Activated CD4-positive, alpha-beta T cell treated with anti-CD3 and anti-CD28 coated beads for 36 hours (primary cell): ENCODE results near the gene TGFB3. TPM values are rescaled to one million over a fixed set of nuclear protein-coding genes. Genes with fewer than 3 reads are reported as not detected.

Source experiments
- ATAC-seq: fragments of 200-7000 bp; cut with Tn5 transposase; one replicate; pipeline ENCODE4 v1.10.0; 2021; ENCODE audit warnings: mild to moderate bottlenecking, moderate library complexity
- CTCF ChIA-PET: fragments of 350-600 bp; sonication (Branson Sonifier 250); formaldehyde crosslinking; loops from one replicate; lab custom pipeline; 2021; ENCODE audit warnings: antibody characterized with exemption; lab: Charles Lee
- POLR2A ChIA-PET: fragments of 350-600 bp; sonication (Branson Sonifier 250); formaldehyde crosslinking; loops from one replicate; lab custom pipeline; 2021; ENCODE audit warnings: antibody characterized with exemption, inconsistent platforms; lab: Charles Lee
- DNase-seq: peaks from one replicate; pipeline ENCODE4 v3.0.0-alpha.2; 2020
- H3K27ac Mint-ChIP-seq: one replicate; pipeline ENCODE4 v1.8.0; 2021; ENCODE audit warnings: mixed read lengths
- H3K27me3 Mint-ChIP-seq: one replicate; pipeline ENCODE4 v1.8.0; 2021; ENCODE audit warnings: mixed read lengths
- H3K36me3 Mint-ChIP-seq: one replicate; pipeline ENCODE4 v1.8.0; 2021; ENCODE audit warnings: low read depth, mixed read lengths
- H3K4me1 Mint-ChIP-seq: one replicate; pipeline ENCODE4 v1.8.0; 2021; ENCODE audit warnings: mixed read lengths
- H3K4me3 Mint-ChIP-seq: one replicate; pipeline ENCODE4 v1.8.0; 2021; ENCODE audit warnings: mild to moderate bottlenecking, moderate library complexity, mixed read lengths
- H3K9me3 Mint-ChIP-seq: one replicate; pipeline ENCODE4 v1.8.0; 2021; ENCODE audit warnings: low read depth, mixed read lengths
- intact Hi-C, 2 experiments: fragments of 100-400 bp; cut with DNase I in 1 of 2; cut with micrococcal nuclease in 1 of 2; formaldehyde crosslinking; loops; one replicate each; pipeline versions ENCODE4 v1.14.2 to v1.15.1; 2022 to 2024; cut with DNase I, micrococcal nuclease
- total RNA-seq, 2 experiments: library from RNA; stranded (reverse); gene quantifications; one replicate each; pipeline ENCODE4 v1.2.3, GENCODE V29; 2021

TGFB3 gene
- total RNA-seq, 2 experiments from 2014 or later = 4.1 to 4.4 TPM

DNA sequence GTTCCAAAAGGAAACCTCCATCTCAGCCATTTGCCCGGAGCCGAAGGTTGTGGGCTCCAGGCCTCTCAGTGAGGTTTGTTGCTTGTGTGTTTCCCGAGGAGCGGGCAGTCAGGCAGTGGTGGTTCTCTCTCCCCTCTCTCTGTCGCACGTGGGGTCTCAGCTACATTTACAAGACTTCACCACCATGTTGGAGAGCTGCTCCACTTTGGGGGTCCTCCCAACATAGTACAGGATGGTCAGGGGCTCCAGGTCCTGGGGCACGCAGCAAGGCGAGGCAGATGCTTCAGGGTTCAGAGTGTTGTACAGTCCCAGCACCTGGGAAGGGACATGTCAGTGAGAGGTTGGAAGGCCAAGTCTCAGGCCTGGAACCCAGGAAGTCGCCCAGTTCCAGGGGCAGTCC, 22.8 kb downstream of the TGFB3 start:
- ATAC-seq (no peak), DNase-seq (no peak)
- Mint-ChIP-seq H3K4me1 (no peaks in the 10 kb centered on the region), H3K27me3 (no peaks in the 10 kb centered on the region), H3K36me3 (no peaks in the 10 kb centered on the region), H3K9me3 (no peaks in the 10 kb centered on the region), H3K27ac (no peak overlapping the region), H3K4me3 (no peak overlapping the region)
- CTCF ChIA-PET = no interaction called here
- intact Hi-C loops = no loop called here
- POLR2A ChIA-PET = no interaction called here

DNA sequence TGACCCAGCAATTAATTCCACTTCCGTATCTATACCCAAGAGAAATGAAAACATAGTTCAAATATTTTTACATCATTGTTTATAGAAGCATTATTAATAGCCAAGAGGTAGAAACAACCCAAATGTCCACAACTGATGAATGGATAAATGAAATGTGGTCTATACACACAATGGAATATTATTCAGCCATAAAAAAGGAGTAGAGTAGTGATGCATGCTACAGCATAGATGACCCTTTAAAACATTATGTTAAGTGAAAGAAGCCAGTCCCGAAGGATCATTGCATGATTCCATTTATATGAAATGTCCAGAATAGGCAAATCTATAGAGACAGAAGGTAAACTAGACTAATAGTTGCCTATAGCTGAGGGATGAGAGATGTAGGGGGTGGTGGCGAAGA, 29.3 kb downstream of the TGFB3 start:
- no peak for ATAC-seq
- Mint-ChIP-seq H3K4me1 (no peaks in the 10 kb centered on the region), H3K27ac (no peak overlapping the region), H3K9me3 (peaks cover 8% of the 10 kb centered on the region), H3K36me3 (peaks cover 6% of the 10 kb centered on the region), H3K27me3 (no peaks in the 10 kb centered on the region), H3K4me3 (no peak overlapping the region)
- no peak for DNase-seq
- intact Hi-C loops = no loop called here
- POLR2A ChIA-PET = no interaction called here
- CTCF ChIA-PET = no interaction called here

DNA sequence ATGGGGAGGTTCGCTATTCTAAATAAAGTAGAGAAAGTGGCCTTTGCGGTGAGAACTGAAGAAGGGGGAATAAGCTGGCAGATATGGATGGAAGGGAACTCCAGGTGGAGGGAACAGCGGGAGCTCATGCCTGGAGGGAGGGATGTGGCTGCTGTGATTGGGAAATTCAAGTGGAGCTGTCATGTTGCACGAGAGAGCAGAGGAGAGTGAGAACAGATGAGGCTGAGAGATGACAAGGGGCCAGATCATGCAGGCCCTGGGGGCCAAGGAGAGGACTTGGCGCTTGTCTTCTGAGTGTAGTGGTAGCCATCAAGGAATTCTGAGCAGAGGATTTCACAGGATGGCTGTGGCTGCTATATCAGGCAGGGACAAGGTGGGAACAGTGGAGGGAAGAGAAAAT, 35.0 kb downstream of the TGFB3 start:
- no peaks in the 10 kb centered on the region for H3K27me3 Mint-ChIP-seq
- ChIA-PET POLR2A (no interaction called here), CTCF (interaction anchor here (1.6 kb wide), 1 partner anchor 10 kb away, joined by 6 read pairs; no protein-coding TSS in a partner anchor)
- no peaks in the 10 kb centered on the region for H3K4me1 Mint-ChIP-seq
- no peak overlapping the region for H3K4me3 Mint-ChIP-seq
- peaks cover 1% of the 10 kb centered on the region for H3K36me3 Mint-ChIP-seq
- ATAC-seq = no peak
- intact Hi-C loops = no loop called here
- DNase-seq = no peak
- H3K9me3 Mint-ChIP-seq = peaks cover 1% of the 10 kb centered on the region
- H3K27ac Mint-ChIP-seq = no peak overlapping the region

DNA sequence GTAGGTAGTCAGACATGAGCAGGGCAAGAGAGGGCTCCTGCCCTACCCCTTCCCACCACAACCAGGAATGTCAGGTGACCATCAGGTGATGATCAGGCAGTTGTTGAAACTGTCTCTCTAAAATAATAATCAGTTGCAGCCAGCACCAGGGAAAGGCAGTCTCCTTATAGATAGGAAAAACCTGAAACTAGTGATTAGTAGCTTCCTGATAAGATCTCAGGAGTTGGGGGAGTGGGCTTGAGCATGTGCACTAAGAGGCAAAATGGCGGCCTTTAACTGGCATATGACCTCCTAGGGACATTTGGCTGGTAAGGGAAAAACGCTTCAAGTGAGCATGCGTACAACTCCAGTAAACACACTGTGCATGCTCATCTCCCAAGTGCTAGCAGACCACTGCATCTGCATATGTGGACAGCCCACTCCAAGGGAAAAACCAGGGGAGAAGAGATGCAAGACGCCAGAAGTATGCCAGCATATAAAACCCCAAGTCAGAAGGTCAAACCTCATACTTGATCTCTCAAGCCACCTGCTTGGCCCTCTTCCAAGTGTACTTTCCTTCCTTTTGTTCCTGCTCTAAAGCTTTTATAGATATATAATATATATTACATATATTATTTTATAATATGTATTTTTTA, 37.1 kb downstream of the TGFB3 start:
- Mint-ChIP-seq H3K27me3 (no peaks in the 10 kb centered on the region), H3K4me1 (no peaks in the 10 kb centered on the region), H3K9me3 (no peaks in the 10 kb centered on the region), H3K27ac (no peak overlapping the region), H3K36me3 (peaks cover 2% of the 10 kb centered on the region), H3K4me3 (no peak overlapping the region)
- ATAC-seq = no peak
- intact Hi-C loops = no loop called here
- no peak for DNase-seq
- ChIA-PET CTCF (interaction anchor here (1.1 kb wide), 1 partner anchor 24 kb away, joined by 3 read pairs; no protein-coding TSS in a partner anchor), POLR2A (no interaction called here)

DNA sequence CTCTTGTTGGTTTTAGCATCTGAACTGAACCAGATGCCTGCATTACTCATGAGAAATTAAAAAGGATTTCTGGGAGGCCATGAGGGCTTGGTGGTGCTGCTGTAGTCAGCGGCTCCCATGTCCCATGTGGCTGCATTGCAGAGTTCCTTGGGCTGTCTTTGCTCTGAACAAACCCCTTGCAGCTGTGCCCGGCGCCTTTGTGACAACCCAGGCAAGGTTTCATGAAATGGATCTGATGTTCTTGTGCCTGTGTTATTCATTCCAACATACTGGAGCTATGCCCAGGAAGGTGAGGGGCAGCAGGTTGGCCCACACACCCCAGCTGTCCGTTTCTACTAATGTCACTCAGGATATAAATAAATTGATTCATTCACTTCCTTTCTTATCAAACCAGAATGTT, 40.8 kb downstream of the TGFB3 start:
- DNase-seq (no peak), ATAC-seq (no peak)
- POLR2A ChIA-PET = no interaction called here
- CTCF ChIA-PET = interaction anchor here (1.0 to 1.6 kb wide), 3 partner anchors 10 to 411 kb away, joined by 3 to 5 read pairs (median 3); no protein-coding TSS in a partner anchor
- H3K4me1 Mint-ChIP-seq = no peaks in the 10 kb centered on the region
- H3K9me3 Mint-ChIP-seq = no peaks in the 10 kb centered on the region
- intact Hi-C loops = no loop called here
- no peak overlapping the region for H3K4me3 Mint-ChIP-seq
- H3K27ac Mint-ChIP-seq = no peak overlapping the region
- H3K27me3 Mint-ChIP-seq = no peaks in the 10 kb centered on the region
- peaks cover 2% of the 10 kb centered on the region for H3K36me3 Mint-ChIP-seq

DNA sequence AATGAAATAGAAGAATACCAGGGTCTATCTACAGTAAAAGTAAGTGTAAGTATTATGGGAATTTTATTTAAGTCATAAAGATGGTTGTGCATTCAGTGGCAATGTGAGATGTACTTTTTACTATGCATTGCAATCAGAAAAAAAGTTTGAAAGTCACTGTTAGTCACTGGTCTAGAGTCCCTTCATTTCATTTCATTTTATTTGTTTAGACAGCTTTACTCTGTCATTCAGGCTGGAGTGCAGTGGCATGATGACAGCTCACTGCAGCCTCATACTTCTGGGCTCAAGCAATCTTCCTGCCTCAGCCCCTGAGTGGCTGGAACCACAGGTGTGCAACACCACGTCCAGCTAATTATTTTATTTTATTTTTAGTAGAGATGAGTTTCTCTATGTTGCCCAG, 42.6 kb downstream of the TGFB3 start:
- Mint-ChIP-seq H3K9me3 (no peaks in the 10 kb centered on the region), H3K27ac (no peak overlapping the region), H3K4me3 (no peak overlapping the region), H3K36me3 (peaks cover 2% of the 10 kb centered on the region), H3K4me1 (peaks cover 2% of the 10 kb centered on the region), H3K27me3 (no peaks in the 10 kb centered on the region)
- ChIA-PET CTCF (interaction anchor here (0.6 to 1.6 kb wide), 2 partner anchors 33 to 108 kb away, joined by 3 to 5 read pairs; no protein-coding TSS in a partner anchor), POLR2A (no interaction called here)
- intact Hi-C loops = no loop called here
- no peak for ATAC-seq
- no peak for DNase-seq

DNA sequence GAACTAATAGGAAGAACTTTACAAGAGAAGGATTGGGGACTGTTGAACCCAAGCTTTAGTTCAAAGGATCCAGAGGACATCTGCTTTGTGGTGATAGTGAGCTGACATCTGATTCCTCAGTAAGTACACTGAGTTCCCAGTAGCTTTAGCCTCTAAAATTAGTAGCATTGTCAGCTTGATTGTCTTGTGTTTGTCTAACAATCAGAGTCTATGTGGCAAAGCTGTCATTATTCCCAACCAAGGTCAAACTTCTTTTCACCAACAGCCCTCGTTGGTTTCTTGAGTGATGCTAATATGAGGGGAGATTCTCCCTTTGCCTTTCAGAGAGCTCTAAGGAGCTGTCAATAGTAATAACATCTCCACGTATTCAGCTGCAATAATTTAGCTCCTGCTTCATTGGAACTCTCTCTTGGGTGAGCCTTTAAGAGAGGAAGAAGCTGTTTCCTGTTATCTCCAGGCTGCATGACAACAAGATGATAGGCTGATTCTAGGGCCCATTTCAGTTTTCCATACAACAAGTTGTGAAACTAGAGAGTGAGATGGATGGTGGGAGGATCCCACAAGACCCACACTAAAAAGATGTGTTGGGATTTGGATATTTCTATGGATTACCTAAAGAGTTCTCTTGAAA, 46.7 kb downstream of the TGFB3 start:
- intact Hi-C loops = no loop called here
- Mint-ChIP-seq H3K27me3 (no peaks in the 10 kb centered on the region), H3K9me3 (no peaks in the 10 kb centered on the region), H3K27ac (no peak overlapping the region), H3K4me3 (no peak overlapping the region), H3K4me1 (peaks cover 2% of the 10 kb centered on the region), H3K36me3 (no peaks in the 10 kb centered on the region)
- ChIA-PET CTCF (interaction anchor here (0.5 to 2.2 kb wide), 2 partner anchors 29 to 257 kb away, joined by 4 to 9 read pairs; no protein-coding TSS in a partner anchor), POLR2A (no interaction called here)
- ATAC-seq = no peak
- no peak for DNase-seq

DNA sequence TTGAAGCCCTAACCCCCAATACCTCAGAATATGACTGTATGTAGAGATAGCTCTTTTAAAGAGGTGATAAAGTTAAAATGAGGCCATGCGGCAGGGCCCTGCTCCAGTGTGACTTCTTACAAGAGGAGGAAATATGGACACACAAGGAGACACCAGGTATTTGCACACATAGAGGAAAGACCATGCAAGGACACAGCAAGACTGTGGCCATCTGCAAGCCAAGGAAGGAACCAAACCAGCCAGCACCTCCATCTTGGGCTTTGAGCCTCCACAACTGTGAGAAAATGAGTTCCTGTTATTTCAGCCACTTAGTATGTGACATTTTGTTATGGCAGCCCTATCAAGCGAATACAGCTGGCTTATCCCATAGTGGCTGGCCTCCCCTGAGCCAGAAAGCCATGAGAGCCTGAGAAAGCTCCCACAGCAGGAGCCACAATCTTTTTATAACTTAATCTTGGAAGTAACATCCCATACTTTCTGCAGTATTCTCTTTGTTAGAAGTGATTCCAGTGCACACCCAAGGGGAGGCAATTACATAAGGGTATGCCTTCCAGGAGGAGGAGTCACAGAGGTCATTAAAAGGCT, 48.0 kb downstream of the TGFB3 start:
- Mint-ChIP-seq H3K4me3 (no peak overlapping the region), H3K27ac (no peak overlapping the region), H3K9me3 (no peaks in the 10 kb centered on the region), H3K36me3 (no peaks in the 10 kb centered on the region), H3K4me1 (peaks cover 2% of the 10 kb centered on the region), H3K27me3 (no peaks in the 10 kb centered on the region)
- no peak for DNase-seq
- CTCF ChIA-PET = interaction anchor here (0.6 to 2.2 kb wide), 3 partner anchors 27 to 1474 kb away, joined by 3 to 9 read pairs (median 3); no protein-coding TSS in a partner anchor
- POLR2A ChIA-PET = no interaction called here
- intact Hi-C loops = no loop called here
- no peak for ATAC-seq

DNA sequence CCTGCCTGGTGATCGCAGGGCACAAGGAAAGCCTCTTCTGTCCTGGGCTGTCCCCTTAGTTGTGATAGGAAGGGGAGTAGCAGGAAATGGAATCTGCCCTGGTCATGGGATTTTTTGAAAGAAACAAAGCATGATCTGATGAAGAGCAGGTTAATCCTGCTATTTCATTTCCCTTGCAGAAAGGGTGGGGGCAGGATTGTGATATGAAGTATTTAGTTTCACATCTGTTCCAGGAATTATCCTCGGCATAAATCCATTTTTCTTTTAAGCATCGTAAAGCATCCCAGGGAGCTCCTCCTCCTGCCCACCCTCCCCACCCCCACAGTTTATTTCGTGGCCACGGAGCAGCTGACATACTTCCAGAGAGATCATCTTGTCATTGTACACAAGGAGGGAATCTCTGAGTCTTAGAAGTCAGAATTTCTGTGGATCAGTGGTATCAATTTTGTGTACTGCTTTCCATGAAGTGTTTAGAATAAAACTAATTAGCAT, 53.1 kb downstream of the TGFB3 start:
- Mint-ChIP-seq H3K36me3 (peaks cover 2% of the 10 kb centered on the region), H3K9me3 (no peaks in the 10 kb centered on the region), H3K4me3 (no peak overlapping the region), H3K27ac (no peak overlapping the region), H3K4me1 (no peaks in the 10 kb centered on the region), H3K27me3 (no peaks in the 10 kb centered on the region)
- DNase-seq = no peak
- intact Hi-C loops = no loop called here
- ChIA-PET CTCF (interaction anchor here (1.1 to 1.7 kb wide), 2 partner anchors 22 to 105 kb away, joined by 3 to 4 read pairs; no protein-coding TSS in a partner anchor), POLR2A (no interaction called here)
- no peak for ATAC-seq

DNA sequence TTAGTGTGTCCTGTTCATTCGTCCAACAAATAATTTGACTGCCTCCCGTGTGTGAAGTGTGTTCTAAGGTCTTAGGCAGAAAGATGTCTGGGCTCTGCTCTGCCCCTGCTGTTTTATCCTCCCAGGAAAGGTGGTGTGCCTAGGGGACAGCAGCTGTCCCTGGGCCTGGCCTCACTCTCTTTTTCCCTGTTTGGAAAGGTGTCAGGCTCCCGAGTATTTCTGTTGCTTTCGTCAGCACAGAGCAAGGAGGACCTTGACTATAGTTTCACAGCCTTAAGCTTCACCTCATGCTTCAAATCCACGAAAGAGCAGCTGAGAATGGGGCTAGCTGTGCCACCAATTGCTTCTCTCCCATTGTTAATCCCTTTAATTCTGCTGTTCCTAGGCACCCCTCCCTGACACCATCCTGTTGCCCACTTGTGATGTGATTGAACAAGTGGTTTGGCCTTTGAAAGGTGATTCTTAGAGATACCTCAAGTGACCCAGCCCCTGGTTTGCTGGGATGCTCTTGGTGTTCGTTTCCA, 54.2 kb downstream of the TGFB3 start:
- ATAC-seq (no peak), DNase-seq (no peak)
- intact Hi-C loops = no loop called here
- CTCF ChIA-PET = interaction anchor here (0.6 to 1.1 kb wide), 2 partner anchors 20 to 104 kb away, joined by 3 read pairs; no protein-coding TSS in a partner anchor
- no peaks in the 10 kb centered on the region for H3K27me3 Mint-ChIP-seq
- H3K9me3 Mint-ChIP-seq = no peaks in the 10 kb centered on the region
- no peak overlapping the region for H3K27ac Mint-ChIP-seq
- POLR2A ChIA-PET = no interaction called here
- no peak overlapping the region for H3K4me3 Mint-ChIP-seq
- H3K4me1 Mint-ChIP-seq = no peaks in the 10 kb centered on the region
- peaks cover 2% of the 10 kb centered on the region for H3K36me3 Mint-ChIP-seq

DNA sequence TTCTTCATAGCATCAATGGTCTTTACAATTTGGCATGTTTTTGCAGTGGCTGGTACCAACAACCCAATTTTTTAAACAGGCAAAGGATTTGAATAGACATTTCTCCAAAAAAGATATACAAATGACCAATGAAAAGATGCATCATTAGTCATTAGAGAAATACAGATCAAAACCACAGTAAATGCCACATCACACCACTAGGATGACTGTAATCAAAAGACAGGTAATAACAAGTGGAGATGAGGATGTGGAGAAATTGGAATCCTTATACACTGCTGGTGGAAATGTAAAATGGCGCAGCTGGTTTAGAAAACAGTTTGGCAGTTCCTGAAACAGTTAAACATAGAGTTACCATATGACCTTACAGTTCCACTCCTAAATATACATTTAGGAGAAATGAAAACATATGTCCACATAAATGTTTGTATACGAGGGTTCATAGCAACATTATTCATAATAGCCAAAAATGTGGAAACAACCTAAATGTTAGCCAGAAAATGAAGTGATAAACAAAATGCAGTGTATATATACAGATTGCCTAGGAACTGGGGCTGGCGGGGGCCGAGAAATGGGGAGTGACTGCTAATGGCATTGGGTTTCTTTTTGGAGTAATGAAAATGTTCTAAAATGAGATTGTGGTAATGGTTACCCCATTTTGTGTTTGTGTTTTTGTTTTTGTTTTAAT, 55.2 kb downstream of the TGFB3 start:
- Mint-ChIP-seq H3K27me3 (no peaks in the 10 kb centered on the region), H3K9me3 (no peaks in the 10 kb centered on the region), H3K36me3 (peaks cover 2% of the 10 kb centered on the region), H3K4me1 (no peaks in the 10 kb centered on the region), H3K27ac (no peak overlapping the region), H3K4me3 (no peak overlapping the region)
- CTCF ChIA-PET = interaction anchor here (1.5 kb wide), 1 partner anchor 20 kb away, joined by 3 read pairs; no protein-coding TSS in a partner anchor
- POLR2A ChIA-PET = no interaction called here
- intact Hi-C loops = no loop called here
- DNase-seq = no peak
- no peak for ATAC-seq
